HG02642 (cell line): ENCODE results near the gene LMBR1.
"Not testable (repeated sequence)": the region's sequence is repeated elsewhere in the genome, so short reads cannot be mapped to it uniquely, and the experiment has no call there.

Experiments
- ATAC-seq: cut with Tn5 transposase; IDR thresholded peaks from one replicate; pipeline ENCODE4 v1.9.1; 2021; ENCODE audit warnings: mild to moderate bottlenecking; ENCODE audit not compliant: unreplicated experiment, poor library complexity

The LMBR1 gene

DNA sequence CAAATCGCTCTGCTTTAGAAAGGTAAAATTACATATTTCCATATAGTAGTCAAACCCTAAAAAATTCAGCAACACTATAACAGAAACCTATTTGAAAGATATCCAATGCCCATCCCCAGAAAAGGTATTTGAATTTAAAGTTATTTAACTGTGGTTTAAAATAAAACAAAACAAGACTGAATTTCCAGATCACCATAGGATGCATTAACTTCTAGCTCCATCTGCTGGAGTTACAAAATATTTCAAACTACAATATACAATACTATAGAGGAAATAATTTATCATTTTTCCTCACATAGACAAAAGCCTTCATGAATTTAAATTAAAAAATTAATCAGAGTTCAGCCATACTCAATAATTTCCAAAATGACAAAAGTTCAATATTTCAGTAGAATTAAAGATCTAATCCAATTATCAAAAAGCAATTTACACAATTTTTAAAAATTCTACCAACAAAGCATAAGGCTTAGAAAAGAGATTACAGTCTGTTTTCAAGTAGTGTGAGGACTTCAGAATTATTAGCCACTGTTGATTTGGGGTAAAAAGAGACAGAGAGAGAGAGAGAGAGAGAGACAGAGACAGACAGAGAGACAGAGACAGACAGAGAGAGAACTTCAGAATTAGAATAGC is 75.9 kb downstream of the LMBR1 start:
- no peak for ATAC-seq

- ATAC-seq: no peak
These were observed 81.3 kb downstream of the LMBR1 start for GRCh38 chr7:156811706-156812105.

DNA sequence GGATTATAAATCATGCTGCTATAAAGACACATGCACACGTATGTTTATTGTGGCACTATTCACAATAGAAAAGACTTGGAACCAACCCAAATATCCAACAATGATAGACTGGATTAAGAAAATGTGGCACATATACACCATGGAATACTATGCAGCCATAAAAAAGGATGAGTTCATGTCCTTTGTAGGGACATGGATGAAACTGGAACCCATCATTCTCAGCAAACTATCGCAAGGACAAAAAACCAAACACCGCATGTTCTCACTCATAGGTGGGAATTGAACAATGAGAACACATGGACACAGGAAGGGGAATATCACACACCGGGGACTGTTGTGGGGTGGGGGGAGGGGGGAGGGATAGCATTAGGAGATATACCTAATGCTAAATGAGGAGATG is 89.3 kb downstream of the LMBR1 start:
- ATAC-seq: not testable (repeated sequence)

DNA sequence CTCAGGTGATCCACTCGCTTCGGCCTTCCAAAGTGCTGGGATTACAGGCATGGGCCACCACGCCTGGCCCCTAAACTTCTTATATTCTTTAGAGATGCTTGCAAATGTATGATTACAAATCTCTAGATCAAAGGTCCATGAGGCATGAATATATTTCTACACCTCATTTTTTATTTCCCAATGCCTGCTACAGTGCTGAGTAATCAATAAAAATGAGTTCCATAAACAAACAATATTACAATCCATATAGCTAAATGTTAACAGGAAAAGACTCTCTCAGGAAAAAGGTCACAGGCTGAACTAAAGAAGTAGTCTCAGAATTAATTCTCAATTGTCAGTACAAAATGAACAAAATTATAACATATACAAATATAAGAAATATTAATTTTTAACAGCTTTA is 90.8 kb downstream of the LMBR1 start:
- ATAC-seq: no peak

GRCh38 chr7:156795415-156795814 is 97.6 kb downstream of the LMBR1 start:
- ATAC-seq: no peak

- no peak for ATAC-seq
These were observed 99.6 kb downstream of the LMBR1 start for GRCh38 chr7:156793334-156793733.

GRCh38 chr7:156792611-156793010 is 100.4 kb downstream of the LMBR1 start:
- ATAC-seq: no peak

DNA sequence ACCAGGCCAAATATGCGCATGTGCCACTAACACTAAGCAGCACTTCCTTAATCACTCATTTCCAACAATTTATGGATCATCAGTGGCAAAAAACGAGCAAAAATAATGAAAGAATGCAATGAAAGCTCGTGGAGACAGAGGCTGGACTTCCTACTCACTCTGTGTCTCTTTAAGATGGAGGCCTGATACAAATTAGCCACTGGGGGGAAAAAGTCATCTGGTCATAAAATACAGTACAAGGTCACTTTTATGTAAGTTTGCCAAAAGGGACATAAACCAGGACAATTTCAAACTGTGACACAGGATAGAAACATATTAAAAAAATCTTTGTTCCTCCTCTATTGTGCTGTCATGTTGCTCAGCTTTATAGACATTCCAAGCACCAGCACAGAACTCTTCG is 101.7 kb downstream of the LMBR1 start:
- ATAC-seq: no peak

- no peak for ATAC-seq
These were observed 102.7 kb downstream of the LMBR1 start for GRCh38 chr7:156790264-156790663.

DNA sequence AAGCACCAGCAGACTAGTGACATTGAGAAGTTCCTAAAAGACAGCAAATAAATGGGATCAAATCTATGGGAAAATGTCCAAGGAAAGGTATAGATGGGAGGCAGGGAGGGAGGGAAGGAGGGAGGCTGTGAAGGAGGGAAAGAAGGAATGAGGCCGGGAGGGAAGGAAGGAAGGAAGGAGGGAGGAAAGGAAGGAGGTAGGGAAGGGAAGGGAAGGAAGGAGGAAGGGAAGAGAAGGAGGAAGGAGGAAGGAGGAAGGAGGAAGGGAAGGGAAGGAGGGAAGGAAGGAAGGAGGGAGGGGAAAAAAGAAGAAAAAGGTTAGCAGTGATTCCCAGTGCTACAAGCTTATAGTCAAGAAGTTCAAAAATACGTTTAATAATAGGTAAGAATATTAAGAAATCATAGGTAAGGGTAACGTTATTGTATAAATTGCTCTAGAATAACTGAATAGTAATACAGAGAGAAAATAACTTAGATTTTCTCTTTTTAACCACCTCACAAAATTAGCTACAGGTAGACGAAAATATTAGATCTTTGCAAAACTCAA is 106.9 kb downstream of the LMBR1 start:
- no peak for ATAC-seq

GRCh38 chr7:156783864-156784263 is 109.1 kb downstream of the LMBR1 start:
- no peak for ATAC-seq

DNA sequence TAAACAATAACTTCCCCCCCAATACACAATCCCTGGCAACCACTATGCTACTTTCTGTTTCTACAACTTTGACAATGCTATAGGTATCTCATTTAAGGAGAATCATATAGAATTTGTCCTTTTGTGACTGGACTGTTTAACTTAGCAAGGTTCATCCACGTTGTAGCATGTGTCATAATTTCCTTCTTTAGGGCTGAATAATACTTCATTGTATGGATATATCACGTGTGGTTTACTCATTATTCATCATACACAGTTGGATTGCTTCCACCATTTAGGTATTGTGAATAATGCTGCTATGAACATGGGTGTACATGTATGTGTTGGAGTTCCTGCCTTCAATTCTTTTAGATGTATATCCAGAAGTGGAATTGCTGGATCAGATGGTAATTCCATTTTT is 111.0 kb downstream of the LMBR1 start:
- ATAC-seq: no peak

DNA sequence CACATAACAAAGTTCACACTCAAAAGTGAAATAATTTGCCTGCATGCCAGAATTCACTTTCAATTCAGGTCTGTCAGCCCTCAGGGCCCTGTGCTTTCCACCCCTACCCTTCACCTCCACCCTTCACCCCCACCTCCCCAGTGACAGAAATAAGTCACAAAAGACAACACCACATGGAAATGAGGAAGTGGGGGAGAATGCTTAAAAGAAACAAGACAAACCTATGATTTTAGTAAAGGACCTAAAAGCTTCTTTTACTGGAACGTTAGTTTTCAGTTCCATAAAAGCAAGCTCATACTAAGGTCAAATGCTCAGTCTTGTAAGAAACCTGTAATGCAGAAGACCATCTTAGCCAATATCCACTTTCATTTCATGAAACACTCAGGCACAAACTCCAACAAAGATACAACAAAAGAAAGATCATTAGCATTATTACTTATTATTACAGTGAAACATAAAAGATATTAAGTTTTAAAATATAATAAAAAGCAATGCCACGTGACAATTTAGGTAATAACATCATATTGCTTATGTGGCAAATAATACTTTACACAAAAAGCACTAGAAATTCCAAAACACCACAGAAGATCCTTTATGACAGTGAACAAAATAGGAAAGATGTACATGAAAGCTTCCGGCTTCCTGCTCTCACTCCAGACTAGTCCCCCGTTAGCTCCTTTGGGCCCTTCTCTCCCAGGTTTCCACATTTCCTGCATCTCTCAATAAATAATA is 112.1 kb downstream of the LMBR1 start:
- ATAC-seq: peak; percentile 94

DNA sequence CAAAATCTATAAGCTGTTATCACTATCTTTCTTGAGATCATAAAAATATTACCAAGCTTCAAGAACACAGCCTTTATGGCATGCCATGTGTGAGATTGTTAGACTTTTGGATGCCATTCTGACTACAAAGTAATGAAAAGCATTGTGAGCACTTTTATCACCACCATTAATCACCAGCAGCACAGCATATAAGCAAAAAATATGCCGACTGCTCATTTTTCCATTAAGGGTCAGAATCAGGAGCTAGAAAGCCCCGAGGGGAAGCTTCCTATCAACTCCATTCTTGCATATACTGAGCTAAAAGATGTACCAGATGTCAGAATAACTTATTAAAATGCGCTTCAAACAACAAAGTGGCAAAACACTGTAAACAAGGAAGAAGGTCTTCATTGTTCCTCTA is 114.3 kb downstream of the LMBR1 start:
- ATAC-seq: no peak

GRCh38 chr7:156778201-156778600 is 114.8 kb downstream of the LMBR1 start:
- ATAC-seq: no peak

- ATAC-seq: no peak
These were observed 115.5 kb downstream of the LMBR1 start for GRCh38 chr7:156777364-156778069.

GRCh38 chr7:156776527-156776926 is 116.5 kb downstream of the LMBR1 start:
- no peak for ATAC-seq

- ATAC-seq: no peak
These were observed 119.0 kb downstream of the LMBR1 start for GRCh38 chr7:156773966-156774365.

- no peak for ATAC-seq
These were observed 120.3 kb downstream of the LMBR1 start for GRCh38 chr7:156772725-156773124.

GRCh38 chr7:156768698-156769472 is 124.1 kb downstream of the LMBR1 start:
- ATAC-seq: no peak
